H9 (cell line): ENCODE results near the gene PHACTR1. TPM values are rescaled to one million over a fixed set of nuclear protein-coding genes. Genes with fewer than 3 reads are reported as not detected.

ENCODE experiments used
- DNase-seq: peaks from one replicate; pipeline ENCODE4 v3.0.0-alpha.2; 2017
- H2AFZ ChIP-seq: one replicate; pipeline ENCODE4 v1.6.1; 2013; ENCODE audit warnings: mild to moderate bottlenecking, low read length, control low read depth, moderate library complexity
- H2AK5ac ChIP-seq: 2 replicates; pipeline ENCODE4 v1.6.1; 2013; ENCODE audit warnings: low read length, control low read depth, mixed read lengths; ENCODE audit not compliant: insufficient read length
- H2BK120ac ChIP-seq: one replicate; pipeline ENCODE4 v1.6.1; 2013; ENCODE audit warnings: low read depth, mild to moderate bottlenecking, low read length, control low read depth, inconsistent platforms; ENCODE audit not compliant: poor library complexity, severe bottlenecking
- H2BK12ac ChIP-seq: 2 replicates; pipeline ENCODE4 v1.6.1; 2013; ENCODE audit warnings: low read length, control low read depth, mixed read lengths, low read depth; ENCODE audit not compliant: insufficient read length
- H2BK15ac ChIP-seq: 2 replicates; pipeline ENCODE4 v1.6.1; 2013; ENCODE audit warnings: low read depth, low read length, control low read depth
- H2BK20ac ChIP-seq: one replicate; pipeline ENCODE4 v1.6.1; 2013; ENCODE audit warnings: low read depth, mild to moderate bottlenecking, low read length, control low read depth, inconsistent platforms; ENCODE audit not compliant: poor library complexity, severe bottlenecking
- H2BK5ac ChIP-seq: 2 replicates; pipeline ENCODE4 v1.6.1; 2013; ENCODE audit warnings: low read length, control low read depth, mixed read lengths; ENCODE audit not compliant: insufficient read length
- H3K14ac ChIP-seq: 2 replicates; pipeline ENCODE4 v1.6.1; 2013; ENCODE audit warnings: low read length, control low read depth; ENCODE audit not compliant: insufficient read depth
- H3K18ac ChIP-seq: 2 replicates; pipeline ENCODE4 v1.6.1; 2013; ENCODE audit warnings: low read depth, mild to moderate bottlenecking, mixed read lengths, low read length, control low read depth; ENCODE audit not compliant: insufficient read length
- H3K23ac ChIP-seq: 2 replicates; pipeline ENCODE4 v1.6.1; 2013; ENCODE audit warnings: low read length, control low read depth, mixed read lengths, low read depth; ENCODE audit not compliant: insufficient read length
- H3K23me2 ChIP-seq: 2 replicates; pipeline ENCODE4 v1.6.1; 2013; ENCODE audit warnings: low read depth, mild to moderate bottlenecking, mixed read lengths, low read length, control low read depth; ENCODE audit not compliant: insufficient read length, poor library complexity, severe bottlenecking
- H3K27ac ChIP-seq: 2 replicates; pipeline ENCODE4 v1.5.1; 2013; ENCODE audit warnings: low read length, control low read depth, mixed read lengths, low read depth; ENCODE audit not compliant: insufficient read length
- H3K27me3 ChIP-seq: 2 replicates; pipeline ENCODE4 v1.6.1; 2013; ENCODE audit warnings: low read length, control low read depth, inconsistent platforms; ENCODE audit not compliant: insufficient read depth
- H3K4ac ChIP-seq: 2 replicates; pipeline ENCODE4 v1.6.1; 2013; ENCODE audit warnings: low read depth, mild to moderate bottlenecking, control low read depth, inconsistent platforms, low read length, moderate library complexity
- H3K4me1 ChIP-seq: 2 replicates; pipeline ENCODE4 v1.6.1; 2013; ENCODE audit warnings: low read length, control low read depth, inconsistent platforms; ENCODE audit not compliant: insufficient read depth
- H3K4me2 ChIP-seq: 2 replicates; pipeline ENCODE4 v1.6.1; 2013; ENCODE audit warnings: low read length, control low read depth, mixed read lengths; ENCODE audit not compliant: insufficient read length, insufficient read depth
- H3K56ac ChIP-seq: 2 replicates; pipeline ENCODE4 v1.6.1; 2013; ENCODE audit warnings: low read depth, mild to moderate bottlenecking, mixed read lengths, low read length, control low read depth; ENCODE audit not compliant: insufficient read length
- H3K79me1 ChIP-seq: 2 replicates; pipeline ENCODE4 v1.6.1; 2013; ENCODE audit warnings: low read depth, mild to moderate bottlenecking, moderate library complexity, low read length, control low read depth, inconsistent platforms; ENCODE audit not compliant: insufficient read depth, poor library complexity, severe bottlenecking
- H3K79me2 ChIP-seq: 2 replicates; pipeline ENCODE4 v1.6.1; 2013; ENCODE audit warnings: low read length, control low read depth, inconsistent platforms; ENCODE audit not compliant: insufficient read depth
- H3K9ac ChIP-seq: 2 replicates; pipeline ENCODE4 v1.6.1; 2013; ENCODE audit warnings: low read length, control low read depth, mixed read lengths; ENCODE audit not compliant: insufficient read length; ENCODE audit errors: extremely low read depth
- H3K9me3 ChIP-seq: one replicate; pipeline ENCODE4 v1.6.1; 2013; ENCODE audit warnings: low read depth, low read length, inconsistent platforms; ENCODE audit not compliant: control insufficient read depth
- H3T11ph ChIP-seq: one replicate; pipeline ENCODE4 v1.6.1; 2013; ENCODE audit warnings: mild to moderate bottlenecking, low read length, control low read depth, inconsistent platforms
- H4K20me1 ChIP-seq: one replicate; pipeline ENCODE4 v1.6.1; 2013; ENCODE audit not compliant: control insufficient read depth, insufficient read length, insufficient read depth
- H4K5ac ChIP-seq: 2 replicates; pipeline ENCODE4 v1.6.1; 2013; ENCODE audit warnings: low read depth, mild to moderate bottlenecking, mixed read lengths, low read length, control low read depth; ENCODE audit not compliant: insufficient read length
- H4K8ac ChIP-seq: replicated peaks from 2 replicates; pipeline ENCODE4 v1.6.1; 2013; ENCODE audit warnings: low read length, control low read depth, mixed read lengths, low read depth; ENCODE audit not compliant: insufficient read length
- H4K91ac ChIP-seq: 2 replicates; pipeline ENCODE4 v1.6.1; 2013; ENCODE audit warnings: low read depth, mild to moderate bottlenecking, moderate library complexity, mixed read lengths, low read length, control low read depth; ENCODE audit not compliant: insufficient read length
- H3K27ac Mint-ChIP-seq, 3 experiments: 2 replicates in 2 of 3; 3 replicates in 1 of 3; pipeline ENCODE4 v1.8.0; 2020 to 2021; ENCODE audit warnings: mixed read lengths in 3 of 3, mild to moderate bottlenecking in 1 of 3, moderate library complexity in 1 of 3
- H3K27me3 Mint-ChIP-seq: 2 replicates; pipeline ENCODE4 v1.8.0; 2021; ENCODE audit warnings: low read depth, mild to moderate bottlenecking, moderate library complexity, mixed read lengths
- H3K36me3 Mint-ChIP-seq, 3 experiments: 2 replicates in 2 of 3; 3 replicates in 1 of 3; pipeline ENCODE4 v1.8.0; 2020 to 2021; ENCODE audit warnings: low read depth in 3 of 3, mixed read lengths in 3 of 3; ENCODE audit not compliant: insufficient read depth in 1 of 3
- H3K4me1 Mint-ChIP-seq, 2 experiments: 2 replicates each; pipeline ENCODE4 v1.8.0; 2020; ENCODE audit warnings: mixed read lengths in 2 of 2
- H3K4me3 Mint-ChIP-seq, 2 experiments: 2 replicates in 1 of 2; 3 replicates in 1 of 2; pipeline ENCODE4 v1.8.0; 2020 to 2021; ENCODE audit warnings: mild to moderate bottlenecking in 2 of 2, mixed read lengths in 2 of 2, moderate library complexity in 1 of 2
- H3K9me3 Mint-ChIP-seq, 2 experiments: 2 replicates in 1 of 2; 3 replicates in 1 of 2; pipeline ENCODE4 v1.8.0; 2020; ENCODE audit warnings: mild to moderate bottlenecking in 2 of 2, mixed read lengths in 2 of 2, moderate library complexity in 1 of 2
- WGBS: extraction: QIAGEN DNeasy Blood & Tissue Kit; methylation state at CpG from one replicate; pipeline ENCODE4 v1.1.7; 2013; ENCODE audit warnings: missing lambda C conversion rate, low lambda C conversion rate, mixed read lengths; ENCODE audit not compliant: insufficient read length; ENCODE audit errors: extremely low coverage; 5-methylcytosine and 5-hydroxymethylcytosine counted together
- total RNA-seq: library from RNA; stranded (reverse); gene quantifications from 2 replicates; pipeline ENCODE4 v1.2.1, GENCODE V29; 2021
- TF ChIP-seq, protein P1 (sequence below): fragments of 200-600 bp; sonication (generic); conservative IDR thresholded peaks from 3 replicates; pipeline ENCODE4 v1.8.0; 2021; ENCODE audit warnings: antibody characterized with exemption, mild to moderate bottlenecking

The PHACTR1 gene
- total RNA-seq, 1 experiment from 2014 or later: 15.9 TPM

GRCh38 chr6:12813321-12813720, 96.8 kb downstream of the PHACTR1 start:
- Mint-ChIP-seq H3K9me3 (no peaks in the 10 kb centered on the region), H3K4me1 (peaks cover 4 to 10% of the 10 kb centered on the region in 2 experiments; a peak in 3 of 4 replicates), H3K36me3 (no peaks in the 10 kb centered on the region; a peak in 2 of 7 replicates), H3K27me3 (no peaks in the 10 kb centered on the region), H3K4me3 (no peak overlapping the region), H3K27ac (0 out of 7 replicates have a peak overlapping the region, but pooled peaks of 1 of the 3 experiments have one; percentile 84)
- no peak for DNase-seq
- Histone ChIP-seq H2AFZ (no peak overlapping the region), H3K9ac (no peak overlapping the region), H4K5ac (no peak overlapping the region), H3K4ac (no peak overlapping the region), H3K14ac (no peak overlapping the region), H3K18ac (no peak overlapping the region), H3K23ac (no peak overlapping the region), H2BK120ac (no peak overlapping the region), H3K79me1 (no peaks in the 10 kb centered on the region), H3K27me3 (no peaks in the 10 kb centered on the region), H3K4me2 (no peak overlapping the region), H3K56ac (no peak overlapping the region), H3T11ph (no peak overlapping the region), H2BK5ac (no peak overlapping the region), H3K27ac (no peak overlapping the region), H3K23me2 (no peaks in the 10 kb centered on the region), H2BK20ac (no peak overlapping the region), H3K9me3 (no peaks in the 10 kb centered on the region), H4K8ac (no peak overlapping the region), H3K79me2 (no peaks in the 10 kb centered on the region), H4K91ac (no peak overlapping the region), H2BK15ac (no peak overlapping the region), H4K20me1 (no peaks in the 10 kb centered on the region), H2BK12ac (no peak overlapping the region), H3K4me1 (peaks cover 2% of the 10 kb centered on the region; the same call in 1 of the 2 replicates), H2AK5ac (no peak overlapping the region)
- TF ChIP-seq, protein P1, sequence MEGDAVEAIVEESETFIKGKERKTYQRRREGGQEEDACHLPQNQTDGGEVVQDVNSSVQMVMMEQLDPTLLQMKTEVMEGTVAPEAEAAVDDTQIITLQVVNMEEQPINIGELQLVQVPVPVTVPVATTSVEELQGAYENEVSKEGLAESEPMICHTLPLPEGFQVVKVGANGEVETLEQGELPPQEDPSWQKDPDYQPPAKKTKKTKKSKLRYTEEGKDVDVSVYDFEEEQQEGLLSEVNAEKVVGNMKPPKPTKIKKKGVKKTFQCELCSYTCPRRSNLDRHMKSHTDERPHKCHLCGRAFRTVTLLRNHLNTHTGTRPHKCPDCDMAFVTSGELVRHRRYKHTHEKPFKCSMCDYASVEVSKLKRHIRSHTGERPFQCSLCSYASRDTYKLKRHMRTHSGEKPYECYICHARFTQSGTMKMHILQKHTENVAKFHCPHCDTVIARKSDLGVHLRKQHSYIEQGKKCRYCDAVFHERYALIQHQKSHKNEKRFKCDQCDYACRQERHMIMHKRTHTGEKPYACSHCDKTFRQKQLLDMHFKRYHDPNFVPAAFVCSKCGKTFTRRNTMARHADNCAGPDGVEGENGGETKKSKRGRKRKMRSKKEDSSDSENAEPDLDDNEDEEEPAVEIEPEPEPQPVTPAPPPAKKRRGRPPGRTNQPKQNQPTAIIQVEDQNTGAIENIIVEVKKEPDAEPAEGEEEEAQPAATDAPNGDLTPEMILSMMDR: no peak
- no CpG with 5 or more reads among the region's 2 CpGs for WGBS
